Measurements from ENCODE around the gene CXCL17.

- TF ChIP-seq POLR2AphosphoS5 (IDR thresholded peaks at IDR 0.05; ENCODE audit: low read depth) (no peak), CTCF (conservative IDR thresholded peaks at IDR 0.05; ENCODE audit: low read depth in 2 of 2) (no peak), ZNF114 (CRISPR knock-in tag; IDR thresholded peaks at IDR 0.05) (no peak), REST (IDR thresholded peaks at IDR 0.05; ENCODE audit: unreplicated experiment) (no peak), CREB1 (CRISPR knock-in tag; IDR thresholded peaks at IDR 0.05; ENCODE audit: low read depth) (no peak), JUNB (IDR thresholded peaks at IDR 0.05; ENCODE audit: unreplicated experiment) (no peak), EZH2 (IDR thresholded peaks at IDR 0.05; ENCODE audit: low read depth, unreplicated experiment) (no peak), ETS1 (IDR thresholded peaks at IDR 0.05) (no peak), NANOG (IDR thresholded peaks at IDR 0.05; ENCODE audit: borderline replicate concordance) (no peak), ZNF331 (CRISPR knock-in tag; IDR thresholded peaks at IDR 0.05; ENCODE audit: low read depth) (no peak), EZH2phosphoT487 (IDR thresholded peaks at IDR 0.05; ENCODE audit: unreplicated experiment) (no peak)
Observed at GRCh38 chr19:42478765-42479311, 36.1 kb upstream of the CXCL17 start.

Data from GM23338 (cell line).